LoVo (cell line): ENCODE measurements around the gene ERCC2.
A peak's percentile ranks its signal among the peaks of the same experiment; 100 is the strongest.
"Not testable (repeated sequence)": the region's sequence is repeated elsewhere in the genome, so short reads cannot be mapped to it uniquely, and the experiment has no call there.

Source experiments
- DNase-seq: peaks from one replicate; pipeline ENCODE4 v3.0.0-alpha.2; 2016; ENCODE audit warnings: low spot score

ERCC2 gene

GRCh38 chr19:45354241-45354842, 16.0 kb downstream of the ERCC2 start:
- DNase-seq, result no peak

GRCh38 chr19:45352914-45353796, 17.2 kb downstream of the ERCC2 start:
- DNase-seq, result no peak

GRCh38 chr19:45352471-45352870, 17.9 kb downstream of the ERCC2 start:
- no peak for DNase-seq

GRCh38 chr19:45352062-45352461, 18.3 kb downstream of the ERCC2 start:
- no peak for DNase-seq

GRCh38 chr19:45351401-45351952, 18.9 kb downstream of the ERCC2 start:
- DNase-seq, result no peak

GRCh38 chr19:45350477-45351058, 19.8 kb downstream of the ERCC2 start:
- DNase-seq, result no peak

GRCh38 chr19:45349430-45349941, 20.9 kb downstream of the ERCC2 start:
- no peak for DNase-seq

- DNase-seq, result no peak
These were observed 21.3 kb downstream of the ERCC2 start for GRCh38 chr19:45349126-45349415.

- no peak for DNase-seq
These were observed 21.8 kb downstream of the ERCC2 start for GRCh38 chr19:45348367-45349125.

GRCh38 chr19:45347570-45348366, 22.6 kb downstream of the ERCC2 start:
- no peak for DNase-seq

GRCh38 chr19:45346449-45346848, 23.9 kb downstream of the ERCC2 start:
- no peak for DNase-seq

- DNase-seq, result no peak
These were observed 24.9 kb downstream of the ERCC2 start for GRCh38 chr19:45345506-45345860.

- DNase-seq, result no peak
These were observed 25.5 kb downstream of the ERCC2 start for GRCh38 chr19:45344621-45345505.

- no peak for DNase-seq
These were observed 27.5 kb downstream of the ERCC2 start for GRCh38 chr19:45342911-45343310.

- no peak for DNase-seq
These were observed 29.4 kb downstream of the ERCC2 start for GRCh38 chr19:45340899-45341453.

GRCh38 chr19:45340232-45340898, 30.0 kb downstream of the ERCC2 start, which contains the start of gene KLC3:
Gene KLC3, plus strand, starts transcription at chr19:45340750. Its CDS starts 4,792 bp downstream, at chr19:45345542.
- DNase-seq, result peak; percentile 84

GRCh38 chr19:45339629-45340028, 30.7 kb downstream of the ERCC2 start:
- no peak for DNase-seq

GRCh38 chr19:45336696-45337251, 33.6 kb downstream of the ERCC2 start:
- DNase-seq, result no peak

GRCh38 chr19:45334881-45335280, 35.5 kb downstream of the ERCC2 start:
- DNase-seq, result not testable (repeated sequence)
